ENCODE data around the gene ANK3.

Gene ANK3

DNA sequence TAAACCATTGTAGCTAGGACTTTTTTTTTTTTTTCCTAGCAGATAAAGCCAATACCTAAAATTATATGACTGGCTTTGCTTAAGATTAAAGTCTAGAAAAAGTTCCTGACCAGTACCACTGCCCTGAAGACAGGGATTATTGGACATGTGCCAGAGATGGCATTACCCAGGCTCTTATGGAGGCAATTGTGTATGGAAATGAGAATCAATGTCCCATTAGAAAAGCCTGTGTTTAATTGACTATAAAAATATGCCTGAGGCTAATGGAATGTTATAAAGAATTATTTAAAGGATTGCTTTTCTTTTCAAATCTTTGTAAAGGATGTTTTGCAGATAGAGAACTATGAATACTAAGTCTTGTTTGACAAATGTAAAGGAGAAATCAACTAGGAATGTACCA lies 196.7 kb downstream of the ANK3 start:
- no peak for DNase-seq (ENCODE audit: low read depth)
- TF ChIP-seq, protein P1, sequence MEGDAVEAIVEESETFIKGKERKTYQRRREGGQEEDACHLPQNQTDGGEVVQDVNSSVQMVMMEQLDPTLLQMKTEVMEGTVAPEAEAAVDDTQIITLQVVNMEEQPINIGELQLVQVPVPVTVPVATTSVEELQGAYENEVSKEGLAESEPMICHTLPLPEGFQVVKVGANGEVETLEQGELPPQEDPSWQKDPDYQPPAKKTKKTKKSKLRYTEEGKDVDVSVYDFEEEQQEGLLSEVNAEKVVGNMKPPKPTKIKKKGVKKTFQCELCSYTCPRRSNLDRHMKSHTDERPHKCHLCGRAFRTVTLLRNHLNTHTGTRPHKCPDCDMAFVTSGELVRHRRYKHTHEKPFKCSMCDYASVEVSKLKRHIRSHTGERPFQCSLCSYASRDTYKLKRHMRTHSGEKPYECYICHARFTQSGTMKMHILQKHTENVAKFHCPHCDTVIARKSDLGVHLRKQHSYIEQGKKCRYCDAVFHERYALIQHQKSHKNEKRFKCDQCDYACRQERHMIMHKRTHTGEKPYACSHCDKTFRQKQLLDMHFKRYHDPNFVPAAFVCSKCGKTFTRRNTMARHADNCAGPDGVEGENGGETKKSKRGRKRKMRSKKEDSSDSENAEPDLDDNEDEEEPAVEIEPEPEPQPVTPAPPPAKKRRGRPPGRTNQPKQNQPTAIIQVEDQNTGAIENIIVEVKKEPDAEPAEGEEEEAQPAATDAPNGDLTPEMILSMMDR (conservative IDR thresholded peaks at IDR 0.05; ENCODE audit: low read depth, low read length) = no peak
- no peak overlapping the region for H3K4me3 ChIP-seq (ENCODE audit: low read length)

- DNase-seq (ENCODE audit: low read depth) = no peak
- no peak overlapping the region for H3K4me3 ChIP-seq (ENCODE audit: low read length)
- TF ChIP-seq, protein P1 (conservative IDR thresholded peaks at IDR 0.05; ENCODE audit: low read depth, low read length) = no peak
Measured at GRCh38 chr10:60189861-60190475, 199.7 kb downstream of the ANK3 start.

GRCh38 chr10:60188548-60188947 lies 201.1 kb downstream of the ANK3 start:
- DNase-seq (ENCODE audit: low read depth) = no peak
- TF ChIP-seq, protein P1 (conservative IDR thresholded peaks at IDR 0.05; ENCODE audit: low read depth, low read length) = no peak
- H3K4me3 ChIP-seq (ENCODE audit: low read length) = no peak overlapping the region

DNA sequence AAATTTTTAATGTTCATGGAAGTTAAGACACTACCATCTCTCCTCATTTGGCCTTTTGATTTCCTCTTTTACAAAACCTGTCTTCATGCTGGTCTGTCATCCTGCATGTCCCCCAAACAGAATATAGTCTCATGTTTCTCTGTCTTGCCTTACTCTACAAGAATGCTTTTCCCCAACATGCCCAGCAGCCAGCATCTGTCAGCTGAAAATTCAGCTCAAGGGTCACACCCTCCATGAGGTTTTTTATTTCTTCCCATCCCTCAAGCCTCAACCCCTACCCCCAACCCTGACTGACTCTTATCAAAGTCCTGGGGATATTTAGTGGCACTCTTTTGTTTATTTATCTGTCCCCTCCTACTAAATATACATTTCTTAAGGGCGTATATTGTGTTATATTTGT lies 202.0 kb downstream of the ANK3 start:
- DNase-seq (ENCODE audit: low read depth) = no peak
- no peak overlapping the region for H3K4me3 ChIP-seq (ENCODE audit: low read length)
- TF ChIP-seq, protein P1 (conservative IDR thresholded peaks at IDR 0.05; ENCODE audit: low read depth, low read length) = no peak

DNA sequence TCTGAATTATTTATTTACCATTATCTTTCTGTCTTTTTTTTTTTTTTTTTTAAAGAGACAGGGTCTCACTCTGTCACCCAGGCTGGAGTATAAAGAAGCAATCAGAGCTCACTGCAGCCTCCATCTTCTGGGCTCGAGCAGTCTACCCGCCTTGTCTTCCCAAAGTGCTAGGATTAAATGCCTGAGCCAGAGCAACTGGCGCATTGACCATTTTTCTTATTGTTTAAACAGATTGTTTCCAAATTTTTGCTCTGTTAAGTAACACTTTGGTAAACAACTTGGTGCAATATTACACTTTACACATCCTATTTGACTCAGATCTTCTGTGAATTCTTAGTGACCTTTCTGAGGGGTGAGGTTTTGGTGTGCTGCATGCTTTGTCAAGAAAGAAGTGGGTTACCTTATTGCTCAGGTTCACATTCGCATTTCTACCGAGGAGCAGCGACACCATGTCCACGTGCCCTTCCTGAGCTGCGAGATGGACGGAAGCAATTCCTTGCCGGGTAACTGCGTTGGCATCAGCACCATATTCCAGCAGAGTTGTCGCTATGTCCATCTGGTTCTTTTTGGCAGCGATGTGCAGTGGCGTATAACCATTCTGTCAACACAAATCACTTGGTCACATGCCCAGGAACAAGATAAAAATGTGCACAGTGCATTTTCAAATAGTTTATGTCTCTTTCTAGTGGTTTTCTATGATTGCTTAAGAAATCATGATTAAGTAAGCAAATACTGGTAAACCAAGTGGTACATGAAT lies 203.2 kb downstream of the ANK3 start:
- TF ChIP-seq, protein P1 (conservative IDR thresholded peaks at IDR 0.05; ENCODE audit: low read depth, low read length) = no peak
- no peak for DNase-seq (ENCODE audit: low read depth)
- no peak overlapping the region for H3K4me3 ChIP-seq (ENCODE audit: low read length)

- no peak overlapping the region for H3K4me3 ChIP-seq (ENCODE audit: low read length)
- TF ChIP-seq, protein P1 (conservative IDR thresholded peaks at IDR 0.05; ENCODE audit: low read depth, low read length) = no peak
- DNase-seq (ENCODE audit: low read depth) = no peak
Measured at GRCh38 chr10:60185421-60185820, 204.3 kb downstream of the ANK3 start.

GRCh38 chr10:60182691-60183090 lies 207.0 kb downstream of the ANK3 start:
- H3K4me3 ChIP-seq (ENCODE audit: low read length) = no peak overlapping the region
- TF ChIP-seq, protein P1 (conservative IDR thresholded peaks at IDR 0.05; ENCODE audit: low read depth, low read length) = no peak
- DNase-seq (ENCODE audit: low read depth) = no peak
